CD4-positive, alpha-beta T cell treated with Interleukin-15 for 1 hour (primary cell): ENCODE measurements around the gene MKNK2.
"Not testable (repeated sequence)": the region's sequence is repeated elsewhere in the genome, so short reads cannot be mapped to it uniquely, and the experiment has no call there.

Source experiments
- DNase-seq: peaks from one replicate; pipeline ENCODE4 v3.0.0-alpha.2; 2020

Gene MKNK2

GRCh38 chr19:1989513-1990229 lies 61.4 kb downstream of the MKNK2 start:
- no peak for DNase-seq

GRCh38 chr19:1988464-1988863 lies 62.6 kb downstream of the MKNK2 start:
- not testable (repeated sequence) for DNase-seq
